ENCODE results near the gene SLC12A3.
"Not testable (repeated sequence)": the region's sequence is repeated elsewhere in the genome, so short reads cannot be mapped to it uniquely, and the experiment has no call there.

The SLC12A3 gene

DNA sequence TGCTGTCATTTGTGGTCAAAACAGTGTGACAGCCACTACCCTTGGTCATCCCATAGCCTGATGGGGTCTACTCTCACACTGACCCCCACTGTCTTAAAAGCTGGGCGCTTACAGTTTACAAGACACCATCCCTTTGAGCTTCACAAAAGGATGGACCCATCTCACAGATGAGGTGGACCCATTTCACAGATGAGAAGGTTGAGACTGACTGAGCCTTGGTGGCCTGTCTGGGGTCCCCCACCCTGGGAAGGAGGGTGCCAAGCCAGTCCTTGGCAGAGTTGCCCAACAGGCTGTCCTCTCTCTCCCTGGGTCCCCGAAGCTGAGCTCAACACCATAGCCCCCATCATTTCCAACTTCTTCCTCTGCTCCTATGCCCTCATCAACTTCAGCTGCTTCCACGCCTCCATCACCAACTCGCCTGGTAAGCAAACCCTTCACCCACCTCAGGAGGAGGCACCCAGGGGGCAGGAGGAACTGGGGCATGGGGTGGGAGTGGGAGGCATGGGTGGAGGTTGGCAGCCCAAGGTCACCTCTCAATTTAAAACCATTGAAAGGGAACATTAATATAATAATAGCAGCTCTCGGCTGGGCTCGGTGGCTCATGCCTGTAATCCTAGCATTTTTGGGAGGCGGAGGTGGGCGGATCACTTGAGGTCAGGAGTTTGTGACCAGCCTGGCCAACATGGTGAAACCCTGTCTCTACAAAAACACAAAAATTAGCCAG, 17.2 kb downstream of the SLC12A3 start:
- Histone ChIP-seq H3K27ac (ENCODE audit: low read depth, low read length) (no peak overlapping the region), H3K4me3 (ENCODE audit: insufficient read depth, low read length, poor library complexity, severe bottlenecking) (no peak overlapping the region), H3K9me2 (replicated peaks; ENCODE audit: insufficient read depth, low read length) (no peaks in the 10 kb centered on the region), H3K79me2 (ENCODE audit: insufficient read depth, low read length) (no peaks in the 10 kb centered on the region), H2AFZ (ENCODE audit: low read depth, low read length, severe bottlenecking) (no peak overlapping the region), H4K20me1 (ENCODE audit: low read depth, low read length) (no peaks in the 10 kb centered on the region), H3K27me3 (ENCODE audit: low read length) (no peaks in the 10 kb centered on the region), H3K4me2 (ENCODE audit: low read depth, low read length, poor library complexity, severe bottlenecking) (no peak overlapping the region), H3K9me3 (ENCODE audit: insufficient read depth, low read length) (no peaks in the 10 kb centered on the region), H3F3A (ENCODE audit: insufficient read depth) (no peaks in the 10 kb centered on the region), H3K36me3 (ENCODE audit: low read length) (no peaks in the 10 kb centered on the region), H3K9ac (ENCODE audit: low read length) (no peak overlapping the region)
- TF ChIP-seq EZH2phosphoT487 (conservative IDR thresholded peaks at IDR 0.05; ENCODE audit: low read length): no peak
- TF ChIP-seq, protein P1, sequence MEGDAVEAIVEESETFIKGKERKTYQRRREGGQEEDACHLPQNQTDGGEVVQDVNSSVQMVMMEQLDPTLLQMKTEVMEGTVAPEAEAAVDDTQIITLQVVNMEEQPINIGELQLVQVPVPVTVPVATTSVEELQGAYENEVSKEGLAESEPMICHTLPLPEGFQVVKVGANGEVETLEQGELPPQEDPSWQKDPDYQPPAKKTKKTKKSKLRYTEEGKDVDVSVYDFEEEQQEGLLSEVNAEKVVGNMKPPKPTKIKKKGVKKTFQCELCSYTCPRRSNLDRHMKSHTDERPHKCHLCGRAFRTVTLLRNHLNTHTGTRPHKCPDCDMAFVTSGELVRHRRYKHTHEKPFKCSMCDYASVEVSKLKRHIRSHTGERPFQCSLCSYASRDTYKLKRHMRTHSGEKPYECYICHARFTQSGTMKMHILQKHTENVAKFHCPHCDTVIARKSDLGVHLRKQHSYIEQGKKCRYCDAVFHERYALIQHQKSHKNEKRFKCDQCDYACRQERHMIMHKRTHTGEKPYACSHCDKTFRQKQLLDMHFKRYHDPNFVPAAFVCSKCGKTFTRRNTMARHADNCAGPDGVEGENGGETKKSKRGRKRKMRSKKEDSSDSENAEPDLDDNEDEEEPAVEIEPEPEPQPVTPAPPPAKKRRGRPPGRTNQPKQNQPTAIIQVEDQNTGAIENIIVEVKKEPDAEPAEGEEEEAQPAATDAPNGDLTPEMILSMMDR (IDR thresholded peaks at IDR 0.05; ENCODE audit: insufficient read depth, low read length, poor library complexity, severe bottlenecking): no peak

DNA sequence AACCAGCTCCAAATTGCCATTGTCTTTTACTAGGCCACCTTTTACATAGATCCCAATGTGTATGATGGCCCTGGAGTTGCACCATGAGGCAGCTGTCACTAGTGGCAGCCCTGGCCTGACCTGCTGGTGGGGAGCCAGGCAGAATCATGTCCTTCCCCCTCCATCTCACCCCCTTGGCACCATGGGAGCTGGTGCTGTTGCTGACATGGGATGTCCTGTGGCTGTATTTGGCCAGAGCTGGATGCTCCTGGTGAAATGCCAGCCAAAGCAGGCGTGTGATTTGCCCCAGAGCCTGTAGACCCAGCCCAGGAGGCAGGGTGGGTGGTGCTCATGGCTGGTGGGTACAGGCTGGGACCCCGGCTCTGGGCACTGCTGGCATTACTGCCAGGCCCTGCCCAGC, 18.6 kb downstream of the SLC12A3 start:
- Histone ChIP-seq H2AFZ (ENCODE audit: low read depth, low read length, severe bottlenecking) (no peak overlapping the region), H3K9me2 (replicated peaks; ENCODE audit: insufficient read depth, low read length) (no peaks in the 10 kb centered on the region), H3K4me2 (ENCODE audit: low read depth, low read length, poor library complexity, severe bottlenecking) (no peak overlapping the region), H3K4me3 (ENCODE audit: insufficient read depth, low read length, poor library complexity, severe bottlenecking) (no peak overlapping the region), H3F3A (ENCODE audit: insufficient read depth) (no peaks in the 10 kb centered on the region), H3K27ac (ENCODE audit: low read depth, low read length) (no peak overlapping the region), H3K79me2 (ENCODE audit: insufficient read depth, low read length) (no peaks in the 10 kb centered on the region), H3K9ac (ENCODE audit: low read length) (no peak overlapping the region), H3K27me3 (ENCODE audit: low read length) (no peaks in the 10 kb centered on the region), H3K9me3 (ENCODE audit: insufficient read depth, low read length) (no peaks in the 10 kb centered on the region), H4K20me1 (ENCODE audit: low read depth, low read length) (no peaks in the 10 kb centered on the region), H3K36me3 (ENCODE audit: low read length) (no peaks in the 10 kb centered on the region)
- TF ChIP-seq EZH2phosphoT487 (conservative IDR thresholded peaks at IDR 0.05; ENCODE audit: low read length): no peak
- TF ChIP-seq, protein P1 (IDR thresholded peaks at IDR 0.05; ENCODE audit: insufficient read depth, low read length, poor library complexity, severe bottlenecking): no peak

DNA sequence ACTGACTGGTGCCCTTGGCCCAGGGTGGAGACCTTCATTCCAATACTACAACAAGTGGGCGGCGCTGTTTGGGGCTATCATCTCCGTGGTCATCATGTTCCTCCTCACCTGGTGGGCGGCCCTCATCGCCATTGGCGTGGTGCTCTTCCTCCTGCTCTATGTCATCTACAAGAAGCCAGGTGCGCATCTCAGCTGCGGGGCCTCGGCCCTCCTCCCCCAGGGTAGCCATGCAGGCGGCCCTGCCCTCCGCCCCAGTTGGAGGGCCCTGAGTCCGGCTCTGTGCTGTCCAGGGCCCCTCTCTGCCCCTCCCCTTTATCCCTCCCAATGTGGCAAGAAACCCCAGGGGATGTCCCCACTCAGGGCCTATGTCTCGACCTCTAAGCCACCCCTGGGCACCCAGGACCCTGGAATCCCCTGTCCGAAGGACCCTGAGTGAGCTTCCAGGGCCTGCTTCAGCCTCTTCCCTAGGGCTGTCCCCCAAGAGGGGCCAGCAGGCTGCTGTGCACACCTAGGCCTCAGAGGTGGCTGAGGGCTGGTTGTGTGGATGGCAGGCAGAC, 19.1 kb downstream of the SLC12A3 start:
- H3K4me2 ChIP-seq (ENCODE audit: low read depth, low read length, poor library complexity, severe bottlenecking): no peak overlapping the region
- no peaks in the 10 kb centered on the region for H3K9me2 ChIP-seq (replicated peaks; ENCODE audit: insufficient read depth, low read length)
- H2AFZ ChIP-seq (ENCODE audit: low read depth, low read length, severe bottlenecking): no peak overlapping the region
- no peaks in the 10 kb centered on the region for H4K20me1 ChIP-seq (ENCODE audit: low read depth, low read length)
- H3K36me3 ChIP-seq (ENCODE audit: low read length): no peaks in the 10 kb centered on the region
- no peaks in the 10 kb centered on the region for H3K9me3 ChIP-seq (ENCODE audit: insufficient read depth, low read length)
- H3K9ac ChIP-seq (ENCODE audit: low read length): no peak overlapping the region
- H3K79me2 ChIP-seq (ENCODE audit: insufficient read depth, low read length): no peaks in the 10 kb centered on the region
- H3K27ac ChIP-seq (ENCODE audit: low read depth, low read length): no peak overlapping the region
- no peak for TF ChIP-seq EZH2phosphoT487 (conservative IDR thresholded peaks at IDR 0.05; ENCODE audit: low read length)
- TF ChIP-seq, protein P1 (IDR thresholded peaks at IDR 0.05; ENCODE audit: insufficient read depth, low read length, poor library complexity, severe bottlenecking): no peak
- no peaks in the 10 kb centered on the region for H3K27me3 ChIP-seq (ENCODE audit: low read length)
- no peak overlapping the region for H3K4me3 ChIP-seq (ENCODE audit: insufficient read depth, low read length, poor library complexity, severe bottlenecking)
- no peaks in the 10 kb centered on the region for H3F3A ChIP-seq (ENCODE audit: insufficient read depth)

DNA sequence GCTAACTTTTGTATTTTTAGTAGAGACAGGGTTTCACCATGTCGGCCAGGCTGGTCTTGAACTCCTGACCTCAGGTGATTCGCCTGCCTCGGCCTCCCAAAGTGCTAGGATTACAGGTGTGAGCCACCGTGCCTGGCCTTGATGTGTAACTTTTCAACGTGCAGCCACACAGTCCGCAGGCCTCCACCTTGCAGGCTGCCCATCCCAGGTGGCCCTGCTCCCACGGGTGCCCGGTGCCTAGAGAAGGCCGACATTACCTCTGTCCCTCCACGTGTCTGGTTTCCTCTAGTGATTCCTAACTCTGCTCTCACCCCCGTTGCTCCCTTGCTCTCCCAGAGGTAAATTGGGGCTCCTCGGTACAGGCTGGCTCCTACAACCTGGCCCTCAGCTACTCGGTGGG, 19.9 kb downstream of the SLC12A3 start:
- not testable (repeated sequence) for H3K9me3 ChIP-seq (ENCODE audit: insufficient read depth, low read length); H3K4me3 ChIP-seq (ENCODE audit: insufficient read depth, low read length, poor library complexity, severe bottlenecking); H3K9me2 ChIP-seq (replicated peaks; ENCODE audit: insufficient read depth, low read length); H3K36me3 ChIP-seq (ENCODE audit: low read length); H4K20me1 ChIP-seq (ENCODE audit: low read depth, low read length); H3K4me2 ChIP-seq (ENCODE audit: low read depth, low read length, poor library complexity, severe bottlenecking); H3K27ac ChIP-seq (ENCODE audit: low read depth, low read length); H3K27me3 ChIP-seq (ENCODE audit: low read length); H3K9ac ChIP-seq (ENCODE audit: low read length); H3F3A ChIP-seq (ENCODE audit: insufficient read depth); H3K79me2 ChIP-seq (ENCODE audit: insufficient read depth, low read length); H2AFZ ChIP-seq (ENCODE audit: low read depth, low read length, severe bottlenecking)

All from SU-DHL-6 (cell line).